Measurements from ENCODE around the gene ZNF511. TPM values are rescaled to one million over a fixed set of nuclear protein-coding genes. Genes with fewer than 3 reads are reported as not detected.

ZNF511 gene
- total and polyA plus RNA-seq, 5 donors from 2014 or later, result 29.1 to 96.4 (median 77.6) TPM

DNA sequence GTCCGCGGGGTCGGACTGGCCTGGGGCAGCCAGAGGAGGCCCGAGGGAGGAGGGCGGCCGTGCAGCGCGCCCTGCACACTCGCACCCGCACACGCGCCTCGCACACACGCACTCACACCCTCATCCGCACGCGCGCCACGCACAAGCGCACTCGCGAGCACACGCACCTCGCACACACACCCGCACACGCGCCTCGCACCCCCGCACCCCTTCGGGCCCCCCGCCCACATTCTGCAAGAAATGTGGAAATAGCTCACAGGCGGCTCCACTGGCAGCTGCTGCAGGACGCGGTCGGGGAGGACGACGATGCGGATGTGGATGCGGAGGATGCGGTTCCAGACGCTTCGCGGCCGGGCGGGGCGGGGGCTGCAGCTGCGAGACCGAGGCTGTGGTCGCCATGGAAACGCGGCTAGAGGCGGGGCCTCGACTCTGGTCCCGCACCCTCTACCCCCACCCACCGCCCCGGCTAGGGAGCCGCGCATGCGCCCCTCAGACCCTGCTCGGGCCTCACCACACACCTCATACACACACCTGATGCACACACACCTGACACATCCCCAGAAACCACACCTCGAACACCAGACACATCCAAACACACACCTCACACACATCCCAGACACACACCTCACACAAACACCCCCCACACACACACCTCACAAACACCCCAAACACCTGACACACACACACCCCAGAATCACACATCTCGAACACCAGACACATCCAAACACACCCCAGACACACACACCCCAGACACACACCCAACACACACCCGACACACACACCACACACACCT is 28.1 kb downstream of the ZNF511 start, which contains the start of gene CALY:
CALY (minus strand) TSS at position 320 of the 793 bp plus-strand sequence. CDS start 7,907 bp downstream, outside the sequence.
- peaks cover 0 to 7% (median 3%) of the 10 kb centered on the region in 4 donors for H3K4me1 Mint-ChIP-seq
- peak within 1 kb of the TSS in 3 of 4 donors; percentile 44 to 79 (median 77) for H3K4me3 Mint-ChIP-seq
- Histone ChIP-seq H3K4me1 (ENCODE audit: control insufficient read depth, insufficient read depth, low read length, poor library complexity, severe bottlenecking) (peaks cover 32% of the 10 kb centered on the region), H3K9me3 (ENCODE audit: control insufficient read depth in 2 of 2, low read length in 2 of 2) (no peaks in the 10 kb centered on the region), H3K4me3 (ENCODE audit: low read depth, low read length) (peak within 1 kb of the TSS; percentile 26), H3K27ac (ENCODE audit: insufficient read depth, low read length, poor library complexity, severe bottlenecking) (peak within 1 kb of the TSS; percentile 84), H3K36me3 (ENCODE audit: control insufficient read depth, insufficient read depth, low read length) (no peaks in the 10 kb centered on the region), H3K27me3 (ENCODE audit: control insufficient read depth, insufficient read depth, low read length) (no peaks in the 10 kb centered on the region)
- H3K27me3 Mint-ChIP-seq, result peaks cover 15% of the 10 kb centered on the region
- DNase-seq (peak; percentile 85 to 91 (median 90)), ATAC-seq (ENCODE audit: low read depth in 2 of 2) (peak; percentile 65 to 69)
- peak within 1 kb of the TSS in 2 of 3 donors; percentile 20 to 74 for H3K27ac Mint-ChIP-seq
- H3K9me3 Mint-ChIP-seq, result no peaks in the 10 kb centered on the region
- no peaks in the 10 kb centered on the region for H3K36me3 Mint-ChIP-seq

DNA sequence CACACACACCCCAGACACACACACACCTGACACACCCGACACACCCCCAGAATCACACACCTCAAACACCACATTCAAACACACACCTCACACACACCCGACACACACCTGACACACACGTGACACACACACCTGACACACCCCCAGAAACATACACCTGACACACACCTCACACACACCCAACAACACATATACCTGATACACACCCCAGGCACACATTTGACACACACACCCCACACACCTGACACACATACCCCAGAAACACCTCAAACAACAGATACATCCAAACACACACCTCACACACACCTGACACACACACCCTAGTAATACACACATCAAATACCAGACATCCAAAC is 28.6 kb downstream of the ZNF511 start:
- H3K27ac ChIP-seq (ENCODE audit: insufficient read depth, low read length, poor library complexity, severe bottlenecking), result no peak overlapping the region
- H3K27me3 ChIP-seq (ENCODE audit: control insufficient read depth, insufficient read depth, low read length), result no peaks in the 10 kb centered on the region
- Mint-ChIP-seq H3K36me3 (no peaks in the 10 kb centered on the region), H3K4me3 (no peak overlapping the region), H3K9me3 (no peaks in the 10 kb centered on the region), H3K27me3 (peaks cover 11% of the 10 kb centered on the region), H3K4me1 (peaks cover 0 to 6% (median 3%) of the 10 kb centered on the region in 4 donors), H3K27ac (no peak overlapping the region)
- no peak for DNase-seq
- H3K4me1 ChIP-seq (ENCODE audit: control insufficient read depth, insufficient read depth, low read length, poor library complexity, severe bottlenecking), result peaks cover 32% of the 10 kb centered on the region
- H3K9me3 ChIP-seq (ENCODE audit: control insufficient read depth in 2 of 2, low read length in 2 of 2), result no peaks in the 10 kb centered on the region
- ATAC-seq (ENCODE audit: low read depth in 2 of 2), result no peak
- H3K36me3 ChIP-seq (ENCODE audit: control insufficient read depth, insufficient read depth, low read length), result no peaks in the 10 kb centered on the region
- peak overlapping the region; percentile 26 for H3K4me3 ChIP-seq (ENCODE audit: low read depth, low read length)

DNA sequence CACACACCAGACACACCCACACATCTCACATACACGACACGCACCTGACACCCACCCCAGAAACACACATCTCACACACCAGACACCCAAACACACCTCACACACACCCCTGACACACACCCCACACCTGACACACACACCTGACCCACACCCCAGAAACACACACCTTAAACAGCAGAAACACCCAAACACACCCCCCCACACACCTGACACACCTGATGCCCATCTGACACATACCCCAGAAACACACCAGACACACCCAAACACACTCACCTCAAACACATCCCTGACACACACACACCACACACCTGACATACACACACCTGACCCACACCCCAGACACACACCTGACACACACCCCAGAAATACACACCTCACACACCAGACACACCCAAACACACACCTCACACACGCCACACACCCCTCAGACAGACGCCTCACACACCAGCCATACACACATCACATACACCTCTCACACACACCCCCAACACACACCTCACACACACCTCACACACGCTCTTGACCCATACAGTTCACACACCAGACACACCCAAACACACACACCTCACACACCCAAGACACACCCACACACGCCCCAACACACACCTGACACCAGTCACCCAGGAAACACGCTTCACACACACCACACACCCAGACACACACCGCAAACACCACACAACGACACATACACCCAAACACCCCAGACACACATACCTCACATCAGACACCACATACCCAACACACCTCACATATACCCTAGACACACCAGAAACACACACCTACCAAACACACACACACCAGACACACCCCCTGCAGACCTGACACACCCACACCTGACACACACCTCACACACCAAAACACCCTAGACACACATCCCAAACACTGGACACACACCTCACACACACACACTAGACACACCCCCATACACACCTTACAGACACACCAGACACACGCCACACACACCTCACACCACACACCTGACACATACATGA is 29.7 kb downstream of the ZNF511 start:
- no peaks in the 10 kb centered on the region for H3K27me3 ChIP-seq (ENCODE audit: control insufficient read depth, insufficient read depth, low read length)

DNA sequence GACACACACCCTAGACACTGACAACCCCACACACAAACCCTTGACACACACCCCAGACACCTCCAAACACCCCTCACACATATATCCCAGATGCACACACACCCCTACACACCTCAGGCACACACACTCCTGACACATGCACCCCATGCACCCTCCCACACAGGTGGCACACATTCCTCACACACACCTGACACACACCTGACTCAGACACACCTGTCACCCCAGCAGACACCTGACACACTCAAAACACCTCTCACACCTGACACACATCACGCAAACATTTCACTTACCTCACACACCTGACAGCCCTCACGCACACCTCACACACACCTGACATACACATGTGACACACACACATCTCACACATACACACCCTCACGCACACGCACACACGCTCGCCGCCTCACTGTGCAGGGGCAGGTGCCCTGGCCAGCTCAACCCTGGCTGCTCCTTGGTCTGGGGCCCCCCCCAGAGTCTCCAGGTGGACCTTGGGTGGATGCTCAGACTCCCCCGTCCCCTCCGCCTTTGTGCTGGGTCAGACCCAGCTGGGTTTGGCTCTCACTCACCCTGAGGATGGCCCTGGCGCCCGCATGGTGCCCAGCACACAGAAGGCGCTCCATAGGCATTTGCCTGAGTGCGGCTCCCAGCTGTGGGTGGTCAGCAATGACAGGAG is 31.1 kb downstream of the ZNF511 start:
- Mint-ChIP-seq H3K36me3 (no peaks in the 10 kb centered on the region), H3K4me1 (peaks cover 0 to under 1% (median 0%) of the 10 kb centered on the region in 4 donors), H3K27ac (no peak overlapping the region), H3K4me3 (no peak overlapping the region), H3K27me3 (peaks cover 4% of the 10 kb centered on the region), H3K9me3 (peaks cover 0 to 2% (median 0%) of the 10 kb centered on the region in 7 donors)
- ATAC-seq (ENCODE audit: low read depth in 2 of 2) (no peak), DNase-seq (no peak)
- H3K27ac ChIP-seq (ENCODE audit: insufficient read depth, low read length, poor library complexity, severe bottlenecking), result no peak overlapping the region
- H3K36me3 ChIP-seq (ENCODE audit: control insufficient read depth, insufficient read depth, low read length), result no peaks in the 10 kb centered on the region
- peaks cover 2% of the 10 kb centered on the region for H3K27me3 ChIP-seq (ENCODE audit: control insufficient read depth, insufficient read depth, low read length)
- peaks cover 29% of the 10 kb centered on the region for H3K4me1 ChIP-seq (ENCODE audit: control insufficient read depth, insufficient read depth, low read length, poor library complexity, severe bottlenecking)
- no peaks in the 10 kb centered on the region for H3K9me3 ChIP-seq (ENCODE audit: control insufficient read depth in 2 of 2, low read length in 2 of 2)
- H3K4me3 ChIP-seq (ENCODE audit: low read depth, low read length), result no peak overlapping the region

More for the DNA sequence above, 29.7 kb downstream of the ZNF511 start:
- no peaks in the 10 kb centered on the region for H3K9me3 Mint-ChIP-seq
- H3K27ac ChIP-seq (ENCODE audit: insufficient read depth, low read length, poor library complexity, severe bottlenecking), result no peak overlapping the region
- no peaks in the 10 kb centered on the region for H3K36me3 ChIP-seq (ENCODE audit: control insufficient read depth, insufficient read depth, low read length)
- no peaks in the 10 kb centered on the region for H3K36me3 Mint-ChIP-seq
- H3K27me3 Mint-ChIP-seq, result peaks cover 4% of the 10 kb centered on the region
- ATAC-seq (ENCODE audit: low read depth in 2 of 2) (no peak), DNase-seq (no peak)
- H3K4me3 ChIP-seq (ENCODE audit: low read depth, low read length), result no peak overlapping the region
- peaks cover 0 to 4% (median 0%) of the 10 kb centered on the region in 4 donors for H3K4me1 Mint-ChIP-seq
- H3K4me1 ChIP-seq (ENCODE audit: control insufficient read depth, insufficient read depth, low read length, poor library complexity, severe bottlenecking), result peaks cover 32% of the 10 kb centered on the region
- H3K9me3 ChIP-seq (ENCODE audit: control insufficient read depth in 2 of 2, low read length in 2 of 2), result no peaks in the 10 kb centered on the region
- no peak overlapping the region for H3K27ac Mint-ChIP-seq
- no peak overlapping the region for H3K4me3 Mint-ChIP-seq

DNA sequence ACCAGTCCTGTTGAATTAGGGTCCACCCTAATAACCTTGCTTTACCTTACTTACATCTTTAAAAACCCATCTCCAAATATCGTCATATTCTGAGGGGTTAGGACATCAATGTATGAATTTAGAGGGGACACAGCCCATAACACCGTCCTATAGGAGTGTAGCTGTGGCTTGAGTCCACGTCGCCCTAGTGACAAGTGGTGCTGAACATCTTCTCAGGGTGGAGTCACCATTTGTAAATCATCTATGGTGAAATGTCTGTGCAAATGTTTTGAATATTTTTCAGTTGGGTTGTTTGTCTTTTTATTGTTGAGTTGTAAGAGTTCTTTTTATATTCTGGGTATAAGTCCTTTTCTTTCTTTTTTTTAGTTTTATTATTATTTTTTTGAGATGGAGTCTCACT is 33.3 kb downstream of the ZNF511 start:
- Mint-ChIP-seq H3K36me3 (no peaks in the 10 kb centered on the region), H3K9me3 (peaks cover 0 to 2% (median 0%) of the 10 kb centered on the region in 7 donors), H3K27me3 (peaks cover 10% of the 10 kb centered on the region), H3K4me1 (no peaks in the 10 kb centered on the region), H3K4me3 (peak overlapping the region in 1 of 4 donors; percentile 3), H3K27ac (no peak overlapping the region)
- ATAC-seq (ENCODE audit: low read depth in 2 of 2) (no peak), DNase-seq (no peak)
- no peak overlapping the region for H3K4me3 ChIP-seq (ENCODE audit: low read depth, low read length)
- peaks cover 2% of the 10 kb centered on the region for H3K27me3 ChIP-seq (ENCODE audit: control insufficient read depth, insufficient read depth, low read length)
- peaks cover 8% of the 10 kb centered on the region for H3K4me1 ChIP-seq (ENCODE audit: control insufficient read depth, insufficient read depth, low read length, poor library complexity, severe bottlenecking)
- no peaks in the 10 kb centered on the region for H3K9me3 ChIP-seq (ENCODE audit: control insufficient read depth in 2 of 2, low read length in 2 of 2)
- H3K27ac ChIP-seq (ENCODE audit: insufficient read depth, low read length, poor library complexity, severe bottlenecking), result no peak overlapping the region
- H3K36me3 ChIP-seq (ENCODE audit: control insufficient read depth, insufficient read depth, low read length), result no peaks in the 10 kb centered on the region

DNA sequence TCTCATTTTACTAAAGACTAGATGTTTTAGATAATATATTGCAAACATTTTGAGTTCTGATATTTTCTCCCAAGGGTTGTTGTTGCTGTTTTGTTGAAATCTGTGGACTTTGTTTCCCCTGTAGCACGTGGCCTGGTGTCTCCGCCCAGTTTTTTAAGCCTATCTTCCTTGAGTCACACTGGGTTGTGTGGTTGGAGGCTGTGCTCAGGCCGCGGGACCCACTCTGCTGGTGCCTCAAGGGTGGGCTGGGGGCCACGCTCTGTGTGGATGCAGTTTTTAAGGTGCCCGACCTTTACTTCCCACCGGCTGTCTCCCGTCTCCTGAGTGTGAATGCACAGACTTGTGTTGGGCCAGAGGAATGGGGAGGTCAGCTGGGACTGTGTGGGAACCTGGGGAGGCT is 34.2 kb downstream of the ZNF511 start:
- H3K9me3 Mint-ChIP-seq, result peaks cover 0 to 2% (median 0%) of the 10 kb centered on the region in 7 donors
- ATAC-seq (ENCODE audit: low read depth in 2 of 2) (no peak), DNase-seq (no peak)
- no peak overlapping the region for H3K4me3 Mint-ChIP-seq
- no peaks in the 10 kb centered on the region for H3K4me1 Mint-ChIP-seq
- H3K4me3 ChIP-seq (ENCODE audit: low read depth, low read length), result no peak overlapping the region
- peaks cover 2% of the 10 kb centered on the region for H3K27me3 ChIP-seq (ENCODE audit: control insufficient read depth, insufficient read depth, low read length)
- no peak overlapping the region for H3K27ac ChIP-seq (ENCODE audit: insufficient read depth, low read length, poor library complexity, severe bottlenecking)
- no peaks in the 10 kb centered on the region for H3K9me3 ChIP-seq (ENCODE audit: control insufficient read depth in 2 of 2, low read length in 2 of 2)
- H3K27me3 Mint-ChIP-seq, result peaks cover 10% of the 10 kb centered on the region
- H3K4me1 ChIP-seq (ENCODE audit: control insufficient read depth, insufficient read depth, low read length, poor library complexity, severe bottlenecking), result no peaks in the 10 kb centered on the region
- H3K36me3 Mint-ChIP-seq, result no peaks in the 10 kb centered on the region
- H3K27ac Mint-ChIP-seq, result no peak overlapping the region
- H3K36me3 ChIP-seq (ENCODE audit: control insufficient read depth, insufficient read depth, low read length), result no peaks in the 10 kb centered on the region

DNA sequence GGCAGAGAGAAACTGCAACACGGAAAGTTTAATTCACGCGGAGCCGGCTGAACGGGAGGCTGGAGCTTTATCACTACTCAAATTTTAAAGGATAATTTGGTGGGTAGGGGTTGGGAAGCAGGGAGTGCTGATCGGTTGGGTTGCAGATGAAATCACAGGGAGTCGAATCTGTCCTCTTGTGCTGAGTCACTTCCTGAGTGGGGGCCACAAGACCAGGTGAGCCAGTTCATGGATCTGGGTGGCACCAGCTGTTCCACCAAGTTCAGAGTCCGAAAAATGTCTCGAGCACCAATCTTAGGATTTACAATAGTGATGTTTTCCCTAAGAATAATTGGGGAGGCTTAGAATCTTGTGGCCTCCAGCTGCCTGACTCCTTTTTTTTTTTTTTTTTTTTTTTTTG is 34.8 kb downstream of the ZNF511 start:
- Mint-ChIP-seq H3K9me3 (peaks cover 0 to 2% (median 0%) of the 10 kb centered on the region in 7 donors), H3K36me3 (no peaks in the 10 kb centered on the region), H3K4me3 (no peak overlapping the region), H3K27ac (no peak overlapping the region), H3K4me1 (no peaks in the 10 kb centered on the region), H3K27me3 (peaks cover 10% of the 10 kb centered on the region)
- ATAC-seq (ENCODE audit: low read depth in 2 of 2), result no peak
- no peaks in the 10 kb centered on the region for H3K9me3 ChIP-seq (ENCODE audit: control insufficient read depth in 2 of 2, low read length in 2 of 2)
- H3K4me1 ChIP-seq (ENCODE audit: control insufficient read depth, insufficient read depth, low read length, poor library complexity, severe bottlenecking), result no peaks in the 10 kb centered on the region
- peaks cover 2% of the 10 kb centered on the region for H3K27me3 ChIP-seq (ENCODE audit: control insufficient read depth, insufficient read depth, low read length)
- no peak overlapping the region for H3K27ac ChIP-seq (ENCODE audit: insufficient read depth, low read length, poor library complexity, severe bottlenecking)
- DNase-seq, result no peak
- H3K36me3 ChIP-seq (ENCODE audit: control insufficient read depth, insufficient read depth, low read length), result no peaks in the 10 kb centered on the region
- H3K4me3 ChIP-seq (ENCODE audit: low read depth, low read length), result no peak overlapping the region

All from CD4-positive, CD25-positive, alpha-beta regulatory T cell (primary cell).